HL-60/S4 (cell line): ENCODE data around the gene ZNF524.

Experiments used
- in situ Hi-C: fragments of 300-500 bp; cut with MboI; formaldehyde crosslinking; loops from 2 replicates; pipeline ENCODE4 v1.14.3; 2022; ENCODE audit warnings: low sequenced_read_pairs

ZNF524 gene

DNA sequence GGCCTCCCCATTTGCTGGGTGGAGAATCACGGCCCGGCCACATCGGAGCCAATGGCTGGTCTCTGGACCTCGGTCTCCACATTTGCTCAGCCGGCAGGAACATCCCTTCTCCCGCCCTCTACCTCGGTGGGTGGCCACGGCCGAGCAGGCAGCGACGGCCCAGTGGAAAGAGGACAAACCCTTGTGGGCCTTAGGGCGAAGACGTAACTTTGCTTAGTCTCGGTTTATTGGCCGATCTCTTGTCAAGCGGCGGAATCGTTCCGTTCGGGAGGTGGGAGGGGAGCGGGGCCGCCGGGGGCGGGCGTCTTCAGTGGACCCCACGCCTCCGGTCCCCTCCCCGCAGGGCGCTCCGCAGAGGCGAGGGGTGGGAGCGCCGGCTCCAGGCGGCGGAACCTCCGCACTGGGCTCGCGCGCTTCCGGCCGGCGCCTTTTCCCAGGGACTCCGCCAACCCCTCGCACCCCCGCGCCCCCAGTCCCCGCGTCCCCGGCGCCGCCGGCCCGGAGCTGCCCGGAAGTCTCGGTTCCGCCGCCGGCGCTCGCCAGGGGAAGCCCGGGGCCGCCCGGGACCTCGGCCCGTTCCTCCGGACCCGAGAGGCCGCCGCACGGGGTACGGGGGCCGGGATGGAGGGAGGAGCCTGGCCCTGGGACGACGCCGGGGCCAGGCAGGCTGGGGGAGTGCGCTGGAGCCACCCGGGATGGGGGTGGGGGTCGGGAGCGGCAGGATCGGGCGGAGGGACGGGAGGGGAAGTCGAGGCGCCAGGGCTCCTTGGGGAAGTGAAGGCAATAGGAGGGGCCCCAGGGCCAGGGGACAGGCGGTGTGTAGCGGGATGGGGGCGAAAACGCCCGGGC, 40.7 kb downstream of the ZNF524 start, which contains the start of gene ZNF580:
Gene ZNF580 (plus strand): TSS at position 426 of the 849 bp plus-strand sequence. CDS start 1,507 bp downstream, outside the sequence.
- in situ Hi-C loops: no loop called here

DNA sequence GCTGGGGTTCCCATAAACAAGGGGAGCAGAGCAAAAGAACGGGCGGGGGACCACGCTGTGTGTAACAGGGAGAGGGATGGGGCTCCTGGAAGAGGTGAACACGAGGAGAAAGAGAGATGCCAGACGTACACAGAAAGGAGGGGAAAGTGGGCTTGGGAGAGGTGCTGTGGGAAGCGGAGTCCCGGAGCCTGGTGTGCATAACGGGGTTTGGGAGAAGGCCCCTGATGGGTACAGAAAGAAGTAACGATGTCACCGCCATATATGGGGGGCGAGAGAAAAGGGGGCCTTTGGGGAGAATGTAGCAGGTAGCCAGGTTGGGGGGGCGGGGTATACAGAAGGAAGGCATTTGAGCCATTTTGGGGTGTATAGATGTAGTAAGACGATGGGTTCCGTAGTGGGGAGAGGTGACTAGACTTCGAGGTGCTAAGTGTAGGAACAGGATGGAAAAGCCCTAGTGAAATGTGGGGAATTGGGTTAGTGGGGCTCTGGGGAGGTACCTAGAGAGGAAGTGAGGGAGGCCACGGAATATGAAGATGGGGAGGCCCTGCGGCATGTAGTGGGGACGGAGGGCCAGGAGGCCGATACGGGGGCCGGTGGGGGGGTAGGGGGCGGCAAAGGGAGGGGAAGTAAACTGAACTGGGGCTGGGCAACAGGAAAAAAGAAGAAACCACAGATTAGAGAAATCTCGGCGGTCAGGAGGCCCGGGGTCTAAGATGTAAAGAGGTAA, 41.5 kb downstream of the ZNF524 start:
- in situ Hi-C loops: no loop called here

DNA sequence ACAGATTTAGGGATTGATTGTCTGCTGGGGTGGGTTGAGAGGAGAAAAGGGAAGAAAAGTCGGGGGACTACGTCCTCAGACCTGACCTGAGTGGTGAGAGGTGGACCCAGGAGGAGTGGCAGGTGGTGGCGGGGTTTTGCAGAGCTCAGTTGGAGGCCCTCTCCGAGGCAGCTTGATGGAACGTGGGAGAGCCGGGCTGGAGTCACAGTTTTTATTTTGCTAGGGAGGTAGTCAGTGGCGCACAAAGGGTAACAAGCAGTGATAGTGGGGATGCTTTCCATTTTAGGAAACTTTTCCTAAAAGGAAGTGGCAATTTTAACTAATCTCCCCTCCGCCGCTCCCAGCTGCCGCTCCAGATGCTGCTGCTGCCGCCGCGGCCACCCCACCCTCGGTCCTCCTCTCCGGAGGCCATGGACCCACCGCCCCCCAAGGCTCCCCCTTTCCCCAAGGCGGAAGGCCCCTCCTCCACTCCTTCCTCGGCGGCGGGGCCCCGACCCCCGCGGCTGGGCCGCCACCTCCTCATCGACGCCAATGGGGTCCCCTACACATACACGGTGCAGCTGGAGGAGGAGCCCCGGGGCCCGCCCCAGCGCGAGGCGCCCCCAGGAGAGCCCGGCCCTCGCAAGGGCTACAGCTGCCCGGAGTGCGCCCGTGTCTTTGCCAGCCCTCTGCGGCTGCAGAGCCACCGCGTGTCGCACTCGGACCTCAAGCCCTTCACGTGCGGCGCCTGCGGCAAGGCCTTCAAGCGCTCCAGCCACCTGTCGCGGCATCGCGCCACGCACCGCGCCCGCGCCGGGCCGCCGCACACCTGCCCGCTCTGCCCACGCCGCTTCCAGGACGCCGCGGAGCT, 42.3 kb downstream of the ZNF524 start:
- in situ Hi-C loops: no loop called here

DNA sequence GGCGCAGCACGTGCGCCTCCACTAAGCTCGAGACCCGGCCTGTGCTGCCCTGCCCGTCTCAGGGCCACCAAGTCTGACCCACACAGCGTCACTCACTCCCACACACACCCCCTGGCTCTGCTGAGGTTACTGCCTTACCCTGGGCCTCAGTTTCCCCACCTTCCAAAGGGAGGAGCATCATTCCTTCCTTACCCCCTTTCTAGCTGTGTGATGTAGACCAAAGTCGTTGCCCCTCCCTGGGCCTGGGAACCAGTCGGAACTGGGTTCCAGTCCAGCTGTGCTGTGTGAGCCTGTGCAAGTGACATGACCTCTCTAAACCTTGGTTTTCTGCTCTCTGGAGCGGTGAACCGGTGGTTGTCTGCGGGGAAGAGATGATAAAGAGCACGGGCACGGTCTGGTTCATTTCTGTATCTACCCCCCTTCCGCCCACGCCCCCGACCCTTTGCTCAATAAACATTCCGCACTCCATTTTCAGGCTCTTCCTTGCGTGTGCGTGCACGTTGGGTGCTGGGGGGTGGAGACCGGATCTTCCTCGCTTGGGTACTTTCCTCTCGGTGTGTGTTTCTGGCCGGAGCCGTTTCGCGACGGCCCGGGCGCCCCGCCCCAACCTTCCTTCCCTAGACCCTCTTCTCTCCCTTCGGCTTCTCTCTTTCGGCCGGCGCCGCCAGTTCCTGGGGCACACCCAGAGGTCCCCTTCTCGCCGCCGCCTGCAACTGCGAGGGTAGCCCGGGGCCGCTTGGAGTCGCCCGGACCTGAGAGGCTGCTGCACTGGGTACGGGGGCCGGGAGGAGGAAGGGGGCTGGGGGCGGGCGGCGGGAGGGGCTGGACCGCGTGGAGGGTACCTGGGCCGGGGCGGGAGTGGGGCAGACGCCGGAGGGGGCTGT, 43.2 kb downstream of the ZNF524 start, which contains the start of gene ZNF581:
Gene ZNF581 (plus strand): TSS at position 647 of the 884 bp plus-strand sequence. CDS start 923 bp downstream, outside the sequence.
- in situ Hi-C loops: no loop called here

DNA sequence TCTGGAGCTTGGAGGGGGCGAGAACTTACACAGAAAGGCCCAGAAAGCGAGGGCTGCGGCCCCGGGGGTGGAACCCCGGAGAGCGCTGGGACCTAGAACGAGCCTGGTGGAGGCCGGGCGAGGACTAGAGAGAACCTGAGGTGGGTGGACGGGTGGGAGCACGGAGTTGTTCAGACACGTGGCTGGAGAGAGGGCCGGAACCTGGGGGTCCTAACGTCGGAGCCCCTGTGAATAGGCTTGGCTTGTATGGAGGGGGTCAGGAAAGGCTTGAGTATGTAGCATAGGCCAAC, 43.7 kb downstream of the ZNF524 start:
- in situ Hi-C loops: no loop called here

DNA sequence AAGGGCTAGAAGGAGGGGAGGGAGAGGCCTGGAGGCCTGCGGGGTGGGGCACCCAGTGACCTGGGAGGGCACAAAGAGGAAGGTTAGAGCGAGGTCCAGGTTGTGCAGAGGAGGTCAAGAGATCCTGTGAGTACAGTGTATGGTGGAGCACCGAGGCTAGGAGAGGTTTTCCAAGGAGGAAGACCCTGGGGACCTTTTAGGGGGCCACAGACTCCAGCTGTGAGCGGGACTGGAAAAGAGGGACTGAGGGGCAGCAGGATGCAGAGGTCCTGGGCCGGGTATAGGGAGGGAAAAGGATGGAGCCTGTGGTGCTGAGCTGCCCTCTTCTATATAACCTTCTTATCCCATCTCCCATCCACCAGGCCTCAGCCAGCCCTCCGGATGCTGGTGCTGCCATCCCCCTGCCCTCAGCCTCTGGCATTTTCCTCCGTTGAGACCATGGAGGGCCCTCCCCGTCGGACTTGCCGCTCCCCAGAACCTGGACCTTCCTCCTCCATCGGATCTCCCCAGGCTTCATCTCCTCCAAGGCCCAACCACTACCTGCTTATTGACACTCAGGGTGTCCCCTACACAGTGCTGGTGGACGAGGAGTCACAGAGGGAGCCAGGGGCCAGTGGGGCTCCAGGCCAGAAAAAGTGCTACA, 44.2 kb downstream of the ZNF524 start:
- in situ Hi-C loops: no loop called here

DNA sequence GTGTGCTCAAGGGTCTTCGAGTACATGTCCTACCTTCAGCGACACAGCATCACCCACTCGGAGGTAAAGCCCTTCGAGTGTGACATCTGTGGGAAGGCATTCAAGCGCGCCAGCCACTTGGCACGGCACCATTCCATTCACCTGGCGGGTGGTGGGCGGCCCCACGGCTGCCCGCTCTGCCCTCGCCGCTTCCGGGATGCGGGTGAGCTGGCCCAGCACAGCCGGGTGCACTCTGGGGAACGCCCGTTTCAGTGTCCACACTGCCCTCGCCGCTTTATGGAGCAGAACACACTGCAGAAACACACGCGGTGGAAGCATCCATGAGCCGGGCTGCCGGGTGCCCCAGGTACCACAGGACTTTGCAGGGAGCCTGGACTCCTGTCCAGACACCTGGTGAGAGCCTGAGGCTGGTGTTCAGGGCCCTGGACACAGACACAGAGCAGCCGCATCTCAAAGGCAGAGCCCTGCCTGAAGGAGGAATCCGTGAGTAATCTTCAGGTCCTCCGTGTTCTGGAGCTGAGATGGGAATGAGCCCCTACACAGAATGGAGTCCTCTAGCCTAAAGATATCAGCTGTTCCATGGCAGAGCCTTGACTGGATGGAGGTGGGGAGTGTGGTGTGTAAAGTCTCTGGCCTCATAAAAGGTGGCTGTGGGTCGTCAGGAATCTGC, 44.9 kb downstream of the ZNF524 start:
- in situ Hi-C loops: no loop called here

DNA sequence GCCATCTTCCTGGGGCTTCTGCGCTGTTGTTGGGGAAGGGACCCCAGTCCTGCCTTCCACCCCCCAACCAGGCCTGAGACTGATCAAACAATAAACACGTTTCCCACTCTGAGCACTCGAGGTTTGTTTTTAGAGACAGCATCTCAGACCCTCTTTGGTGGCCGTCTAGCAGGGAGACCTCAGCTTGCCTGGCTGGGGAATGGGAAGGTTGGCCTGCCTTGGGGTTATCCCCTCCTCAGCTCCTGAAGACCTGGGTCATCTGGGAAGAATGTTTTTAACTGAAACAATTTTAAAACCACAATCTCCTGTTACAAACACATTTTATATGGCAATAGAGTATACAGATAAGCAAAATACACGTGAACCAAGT, 45.4 kb downstream of the ZNF524 start:
- in situ Hi-C loops: no loop called here

DNA sequence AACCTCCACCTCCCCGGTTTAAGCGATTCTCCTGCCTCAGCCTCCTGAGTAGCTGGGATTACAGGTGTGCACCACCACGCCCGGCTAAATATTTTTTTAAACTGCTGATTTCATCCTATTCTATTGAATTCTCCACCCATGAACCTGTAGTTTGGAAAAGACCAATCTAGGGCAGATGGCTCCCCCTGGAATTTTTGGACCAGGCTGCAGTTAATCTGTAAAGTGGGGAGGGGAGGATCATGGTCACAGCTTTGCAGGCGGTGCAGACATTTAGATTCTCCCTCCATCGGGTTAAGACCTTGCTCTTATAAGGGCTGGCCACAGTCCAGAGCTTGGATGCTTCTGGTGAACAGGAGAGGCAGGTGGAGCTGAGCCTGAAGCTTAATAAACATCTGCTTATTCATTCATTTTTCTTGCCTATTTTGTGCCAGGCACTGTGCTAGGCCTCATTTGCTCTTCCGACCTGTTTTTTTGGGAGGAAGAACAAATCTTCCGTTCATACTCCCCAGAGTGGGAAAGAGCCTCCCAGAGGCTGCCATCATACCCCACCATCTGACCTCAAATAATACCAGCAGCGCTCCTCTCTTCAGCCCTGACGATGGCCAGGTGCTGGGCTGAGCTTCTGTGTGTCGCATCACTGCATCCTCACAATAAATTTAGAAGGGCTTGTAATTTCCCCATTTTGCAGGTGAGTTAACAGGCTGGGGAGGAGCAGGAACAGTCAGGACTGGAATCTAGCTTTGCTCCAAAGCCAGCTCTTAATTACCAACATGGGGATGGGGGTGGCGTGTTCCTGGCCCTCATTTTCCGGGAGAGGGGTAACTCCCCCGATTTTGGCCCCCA, 47.0 kb downstream of the ZNF524 start:
- in situ Hi-C loops: no loop called here

DNA sequence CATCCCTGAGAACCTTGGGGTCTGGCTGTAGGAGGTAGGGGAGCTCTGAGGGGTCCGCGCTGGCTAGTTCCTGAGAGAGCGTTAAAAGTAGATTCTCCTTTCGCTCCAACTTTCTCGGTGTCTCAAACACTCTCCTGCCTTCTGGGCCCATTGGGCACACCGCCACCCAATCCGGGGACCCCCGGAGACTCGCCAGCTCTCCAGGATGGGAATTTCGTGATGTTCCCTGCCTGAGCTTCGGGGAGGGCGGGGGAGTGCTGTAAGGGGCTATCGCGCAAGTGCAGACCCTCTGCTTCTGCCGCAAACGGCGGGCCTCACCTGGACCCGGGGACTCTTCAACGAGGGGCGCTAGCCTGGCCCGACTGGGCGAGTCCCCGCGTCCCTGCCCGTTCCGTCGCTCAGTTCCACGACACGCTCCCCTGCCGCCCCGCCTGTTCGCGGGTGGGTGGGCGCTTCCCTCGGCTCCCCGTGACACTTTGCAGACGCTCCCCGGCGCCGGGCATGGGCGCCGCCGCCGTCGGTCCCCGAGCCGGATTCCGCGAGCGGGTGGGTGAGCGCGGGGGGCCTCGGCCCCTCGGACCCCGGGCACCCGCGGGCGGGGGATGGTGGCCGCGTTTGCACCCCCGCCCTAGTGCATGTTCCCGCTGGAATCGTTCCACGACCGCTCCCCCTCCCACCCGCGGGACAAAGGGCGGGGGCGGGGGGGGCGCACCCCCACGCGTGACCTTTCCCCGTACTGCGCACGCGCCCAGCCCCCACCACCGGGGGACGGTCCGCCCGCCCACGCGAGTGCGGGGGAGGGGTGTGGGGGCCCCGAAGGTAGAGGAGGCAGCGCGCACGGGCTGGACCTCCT, 47.9 kb downstream of the ZNF524 start, which contains the start of gene CCDC106:
Gene CCDC106 (plus strand): TSS at position 481 of the 853 bp plus-strand sequence. CDS start 835 bp downstream, outside the sequence.
- in situ Hi-C loops: no loop called here

DNA sequence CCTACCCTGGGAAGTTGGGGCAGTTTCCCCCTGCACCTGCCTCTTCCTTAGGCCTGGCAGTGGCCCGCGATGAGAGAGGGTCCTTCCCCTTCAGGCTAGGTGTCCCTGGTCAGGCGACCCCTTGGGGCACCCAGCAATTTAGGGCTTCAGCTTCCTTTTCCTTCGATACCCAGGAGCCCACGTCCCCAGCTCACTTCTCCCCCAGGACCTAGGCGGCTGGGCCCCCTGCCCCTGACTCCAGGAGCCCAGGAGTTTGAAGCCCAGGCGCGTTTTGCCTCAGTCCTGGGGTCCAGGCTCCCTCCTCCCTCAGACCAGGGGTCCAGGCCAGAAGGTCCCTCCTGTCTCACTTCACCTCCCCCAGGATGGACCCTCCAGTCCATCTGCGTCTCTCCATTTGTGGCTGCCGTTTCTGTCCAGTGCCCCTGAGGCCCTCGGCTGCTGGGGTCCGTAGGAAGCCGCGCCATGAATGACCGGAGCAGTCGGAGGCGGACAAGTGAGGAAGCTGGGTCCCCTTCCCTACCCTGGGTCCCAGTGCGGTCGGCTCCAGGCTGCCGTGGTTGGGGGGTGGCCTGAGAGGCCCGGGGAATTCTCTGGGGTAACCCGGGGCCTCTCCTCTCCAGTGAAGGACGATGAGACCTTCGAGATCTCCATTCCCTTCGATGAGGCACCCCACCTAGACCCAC, 48.6 kb downstream of the ZNF524 start:
- in situ Hi-C loops: no loop called here

DNA sequence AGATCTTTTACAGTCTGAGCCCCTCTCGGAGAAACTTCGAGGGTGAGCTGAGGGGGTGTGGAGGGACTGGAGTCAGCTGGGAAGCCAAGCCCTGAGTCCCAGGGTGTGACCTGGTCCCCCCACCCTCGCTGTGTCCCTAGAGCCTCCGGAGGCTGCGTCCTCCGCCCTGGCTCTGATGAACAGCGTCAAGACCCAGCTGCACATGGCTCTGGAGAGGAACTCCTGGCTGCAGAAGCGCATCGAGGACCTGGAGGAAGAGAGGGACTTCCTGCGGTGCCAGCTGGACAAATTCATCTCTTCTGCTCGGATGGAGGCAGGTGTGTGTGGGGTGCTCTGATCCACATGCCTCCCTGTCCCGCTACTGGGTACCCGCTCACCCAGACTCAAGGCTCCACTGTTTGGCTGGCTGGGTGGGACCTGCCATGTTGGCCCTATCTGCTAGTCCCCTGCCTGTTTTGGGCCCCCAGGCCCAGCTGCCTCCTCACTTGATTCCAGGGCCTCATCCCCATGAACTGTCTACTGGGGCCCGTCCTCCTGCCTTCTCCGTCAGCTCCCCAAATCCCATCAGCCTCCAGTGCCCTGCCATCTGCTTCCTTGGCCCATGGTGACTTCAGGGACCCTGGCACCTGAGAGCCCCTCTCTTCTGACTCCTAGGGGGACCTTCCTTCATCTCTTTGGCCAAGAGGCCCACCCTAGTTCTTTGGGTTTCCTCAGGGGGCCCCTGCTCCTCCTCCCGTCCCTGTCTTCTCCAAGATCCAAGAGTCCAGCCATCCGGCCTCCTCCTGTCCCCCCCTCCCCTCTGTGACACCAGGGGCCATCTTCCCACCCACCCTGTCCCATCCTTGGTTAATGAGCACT, 49.4 kb downstream of the ZNF524 start:
- in situ Hi-C loops: no loop called here

DNA sequence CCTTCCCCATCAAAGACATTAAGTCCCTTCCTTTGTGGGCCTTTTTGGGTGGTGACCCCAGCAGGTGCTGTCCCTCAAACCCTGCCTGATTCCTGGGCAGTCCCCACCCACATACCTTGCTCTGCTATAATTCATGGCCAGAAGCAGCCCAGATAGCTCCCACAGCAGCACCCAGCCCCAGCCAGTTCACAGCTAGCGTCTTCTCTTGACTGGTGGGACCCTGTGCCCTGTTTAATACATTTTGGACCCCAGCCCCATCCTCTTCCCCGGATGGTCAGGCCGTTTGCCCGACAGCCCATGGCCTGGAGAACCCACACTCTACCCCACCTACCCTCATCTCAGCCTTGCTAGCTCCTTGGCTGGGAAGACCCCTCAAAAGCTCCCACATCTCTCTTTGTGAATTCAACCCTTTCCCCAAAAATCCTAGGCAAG, 50.1 kb downstream of the ZNF524 start:
- in situ Hi-C loops: no loop called here

DNA sequence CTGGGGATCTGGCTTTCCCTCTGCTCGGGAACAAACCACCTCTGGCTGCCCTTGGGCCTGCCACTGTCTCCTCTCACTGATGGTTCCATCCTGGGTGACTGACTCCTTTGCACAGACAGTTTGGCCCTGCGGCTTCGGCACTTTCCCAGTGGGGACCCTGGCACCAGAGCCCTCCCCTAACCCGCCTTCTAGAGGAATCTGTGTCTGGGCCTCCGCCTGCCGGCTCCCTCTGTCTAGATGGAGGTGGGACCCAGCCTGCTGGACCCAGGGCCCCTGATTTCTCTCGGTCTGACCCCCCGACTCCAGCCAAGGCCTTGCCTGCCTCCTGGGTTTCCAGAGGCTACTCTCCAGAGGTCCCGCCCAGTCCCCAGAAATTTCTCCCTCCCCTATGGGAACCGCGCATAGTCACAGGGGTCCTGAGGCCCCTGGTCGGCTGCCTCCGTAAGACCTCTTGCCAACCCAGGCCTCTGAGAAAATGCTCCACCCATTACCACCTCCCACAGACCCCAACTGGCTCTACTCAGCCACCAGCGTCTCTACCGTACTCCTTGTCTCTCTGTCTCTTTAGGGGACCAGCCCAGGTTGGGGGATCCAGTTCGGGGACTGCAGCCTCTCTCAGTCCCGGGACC, 50.6 kb downstream of the ZNF524 start:
- in situ Hi-C loops: no loop called here

DNA sequence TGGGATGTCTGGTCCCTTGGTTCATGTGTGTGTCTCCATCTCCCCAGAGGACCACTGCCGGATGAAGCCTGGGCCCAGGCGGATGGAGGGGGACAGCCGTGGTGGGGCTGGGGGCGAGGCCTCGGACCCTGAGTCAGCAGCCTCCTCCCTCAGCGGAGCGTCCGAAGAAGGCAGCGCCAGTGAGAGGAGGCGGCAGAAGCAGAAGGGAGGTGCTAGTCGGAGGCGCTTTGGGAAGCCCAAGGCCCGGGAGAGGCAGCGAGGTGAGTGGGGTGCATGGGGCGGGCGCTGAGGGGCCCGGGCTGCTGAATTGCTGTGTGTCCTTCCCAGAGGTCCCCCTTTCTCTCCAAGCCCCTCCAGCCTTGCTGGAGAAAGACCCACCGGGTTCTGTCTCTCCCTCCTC, 51.1 kb downstream of the ZNF524 start:
- in situ Hi-C loops: no loop called here
